ENCODE measurements around the gene RCAN2.
"Not testable (repeated sequence)": the region's sequence is repeated elsewhere in the genome, so short reads cannot be mapped to it uniquely, and the experiment has no call there.

RCAN2 gene

DNA sequence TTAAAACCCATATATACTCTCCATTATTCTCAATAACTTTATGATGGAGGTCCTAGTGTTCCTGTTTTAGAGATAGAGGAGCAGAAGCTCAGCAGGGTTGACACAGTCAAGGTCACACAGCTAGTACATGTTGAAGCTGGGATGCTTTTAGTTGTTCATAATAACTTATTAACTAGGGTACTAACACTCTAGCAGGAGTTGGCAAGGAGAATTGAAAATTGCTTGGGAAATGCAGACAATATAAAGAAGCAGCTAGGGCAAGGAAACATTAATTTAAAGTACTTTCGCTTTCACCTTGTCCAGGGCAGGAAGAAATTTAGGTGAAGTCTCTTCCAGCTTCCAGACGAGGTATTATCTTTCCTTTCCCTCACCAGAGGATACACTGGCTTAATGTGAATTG lies 133.7 kb downstream of the RCAN2 start:
- TF ChIP-seq TAF1 (IDR thresholded peaks at IDR 0.05; ENCODE audit: low read depth, low read length) (no peak), POU2F2 (IDR thresholded peaks at IDR 0.05; ENCODE audit: low read depth, low read length) (no peak)
- DNase-seq (ENCODE audit: insufficient read length, low spot score) (no peak), FAIRE-seq (no peak)

DNA sequence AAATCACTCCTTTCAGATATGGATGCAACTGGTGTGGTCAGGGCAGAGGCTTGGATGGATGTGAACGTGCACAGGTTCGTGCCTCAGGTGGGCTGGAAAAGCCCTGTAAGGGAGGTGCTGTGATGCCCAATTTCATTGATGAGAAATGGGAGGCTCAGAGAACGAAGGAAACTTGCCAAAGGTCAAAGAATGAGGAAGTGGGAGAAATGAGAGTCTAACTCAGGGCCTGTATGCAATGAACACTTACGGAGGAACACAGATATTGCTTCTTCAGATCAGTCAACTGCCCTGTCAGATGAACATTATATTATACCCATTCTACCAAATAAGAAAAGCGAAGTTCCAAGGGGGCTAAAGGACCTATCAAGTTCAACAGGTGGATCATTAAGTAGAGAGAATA lies 134.7 kb downstream of the RCAN2 start:
- TF ChIP-seq SPI1 (IDR thresholded peaks at IDR 0.05; ENCODE audit: low read depth, low read length) (peak; percentile 80), POLR2A (IDR thresholded peaks at IDR 0.05; ENCODE audit: low read depth, low read length) (no peak), POU2F2 (IDR thresholded peaks at IDR 0.05; ENCODE audit: low read depth, low read length) (no peak), PAX5 (IDR thresholded peaks at IDR 0.05; ENCODE audit: insufficient read depth, low read length, severe bottlenecking) (no peak)
- FAIRE-seq: no peak
- DNase-seq (ENCODE audit: insufficient read length, low spot score): no peak

GRCh38 chr6:46353528-46353927 lies 137.7 kb downstream of the RCAN2 start:
- TF ChIP-seq POLR2AphosphoS5 (IDR thresholded peaks at IDR 0.05; ENCODE audit: low read depth, low read length) (no peak), POU2F2 (IDR thresholded peaks at IDR 0.05; ENCODE audit: low read depth, low read length) (no peak)
- FAIRE-seq: no peak
- no peak for DNase-seq (ENCODE audit: insufficient read length, low spot score)

DNA sequence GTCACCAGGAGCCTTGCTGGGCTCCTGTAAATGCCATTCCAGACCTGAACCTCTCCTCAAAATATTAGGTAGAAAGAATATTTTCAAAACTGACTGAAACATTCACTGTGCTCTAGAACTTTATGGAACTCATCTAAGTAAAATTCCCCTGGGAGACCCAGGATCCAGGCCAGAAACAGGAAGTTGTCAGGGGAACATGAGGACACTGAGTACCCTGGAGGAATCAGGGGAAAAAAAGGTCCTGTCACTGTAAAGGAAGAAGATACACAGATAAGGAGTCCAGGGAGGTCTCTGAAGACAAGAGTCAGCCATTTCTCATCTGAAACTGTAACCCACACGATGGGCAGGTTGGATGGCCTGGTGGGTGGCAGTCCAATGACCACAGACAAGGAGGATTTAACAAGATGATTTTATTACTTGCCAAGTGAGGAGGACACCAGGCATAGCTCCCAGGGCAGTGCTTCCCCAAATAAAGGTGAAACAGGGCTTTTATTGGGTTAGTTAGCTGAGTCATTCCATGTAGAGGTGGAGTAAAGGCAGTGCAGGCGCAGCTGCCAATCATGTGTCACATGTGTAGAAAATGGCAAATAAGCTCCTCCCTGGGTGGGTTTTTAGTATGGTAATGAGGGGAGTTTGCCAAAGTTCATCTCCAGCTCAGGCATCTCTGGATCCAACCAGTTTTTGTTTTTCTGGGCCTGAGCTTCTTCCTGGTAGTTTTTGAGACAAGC lies 138.5 kb downstream of the RCAN2 start:
- DNase-seq (ENCODE audit: insufficient read length, low spot score) (no peak), FAIRE-seq (no peak)
- TF ChIP-seq PAX5 (IDR thresholded peaks at IDR 0.05; ENCODE audit: insufficient read depth, low read length, severe bottlenecking): no peak
- no peak for TF ChIP-seq SPI1 (IDR thresholded peaks at IDR 0.05; ENCODE audit: low read depth, low read length)
- TF ChIP-seq POLR2AphosphoS5 (IDR thresholded peaks at IDR 0.05; ENCODE audit: low read depth, low read length): no peak

GRCh38 chr6:46350714-46351113 lies 140.5 kb downstream of the RCAN2 start:
- no peak for DNase-seq (ENCODE audit: insufficient read length, low spot score)
- TF ChIP-seq POU2F2 (IDR thresholded peaks at IDR 0.05; ENCODE audit: low read depth, low read length): no peak
- TF ChIP-seq TAF1 (IDR thresholded peaks at IDR 0.05; ENCODE audit: low read depth, low read length): no peak
- no peak for TF ChIP-seq PAX5 (IDR thresholded peaks at IDR 0.05; ENCODE audit: insufficient read depth, low read length, severe bottlenecking)
- no peak for FAIRE-seq

DNA sequence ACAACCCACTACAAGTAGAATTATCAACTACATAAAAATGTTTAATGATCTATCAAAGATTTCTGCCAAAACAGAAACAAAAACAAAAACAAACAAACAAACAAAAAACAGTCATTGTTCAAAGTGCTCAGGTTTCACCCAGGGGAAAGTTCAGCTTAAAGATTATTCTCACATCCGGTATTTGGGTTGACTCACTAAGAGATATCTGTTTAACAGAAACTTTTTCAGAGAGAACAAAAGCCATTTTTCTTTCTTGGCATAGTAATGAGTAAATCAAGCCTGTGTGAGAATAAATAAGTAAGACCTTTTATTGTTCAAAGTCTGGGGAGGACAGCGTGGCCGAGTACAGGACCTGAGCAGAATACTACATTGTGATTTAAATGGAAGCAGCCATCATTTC lies 143.6 kb downstream of the RCAN2 start:
- peak; percentile 27; the same call in 1 of the 2 replicates for TF ChIP-seq SPI1 (IDR thresholded peaks at IDR 0.05; ENCODE audit: low read depth, low read length)
- TF ChIP-seq POU2F2 (IDR thresholded peaks at IDR 0.05; ENCODE audit: low read depth, low read length): no peak
- no peak for TF ChIP-seq PAX5 (IDR thresholded peaks at IDR 0.05; ENCODE audit: insufficient read depth, low read length, severe bottlenecking)
- TF ChIP-seq POLR2AphosphoS5 (IDR thresholded peaks at IDR 0.05; ENCODE audit: low read depth, low read length): no peak
- no peak for FAIRE-seq
- DNase-seq (ENCODE audit: insufficient read length, low spot score): no peak

GRCh38 chr6:46340246-46340645 lies 151.0 kb downstream of the RCAN2 start:
- TF ChIP-seq SPI1 (IDR thresholded peaks at IDR 0.05; ENCODE audit: low read depth, low read length): no peak
- TF ChIP-seq POLR2AphosphoS5 (IDR thresholded peaks at IDR 0.05; ENCODE audit: low read depth, low read length): no peak
- no peak for TF ChIP-seq POU2F2 (IDR thresholded peaks at IDR 0.05; ENCODE audit: low read depth, low read length)
- TF ChIP-seq PAX5 (IDR thresholded peaks at IDR 0.05; ENCODE audit: insufficient read depth, low read length, severe bottlenecking): no peak
- TF ChIP-seq POLR2A (IDR thresholded peaks at IDR 0.05; ENCODE audit: low read depth, low read length): no peak
- TF ChIP-seq TAF1 (IDR thresholded peaks at IDR 0.05; ENCODE audit: low read depth, low read length): no peak
- FAIRE-seq (no peak), DNase-seq (ENCODE audit: insufficient read length, low spot score) (no peak)

- FAIRE-seq (no peak), DNase-seq (ENCODE audit: insufficient read length, low spot score) (no peak)
- TF ChIP-seq PAX5 (IDR thresholded peaks at IDR 0.05; ENCODE audit: insufficient read depth, low read length, severe bottlenecking): no peak
- TF ChIP-seq POLR2A (IDR thresholded peaks at IDR 0.05; ENCODE audit: low read depth, low read length): no peak
- no peak for TF ChIP-seq POLR2AphosphoS5 (IDR thresholded peaks at IDR 0.05; ENCODE audit: low read depth, low read length)
- TF ChIP-seq TAF1 (IDR thresholded peaks at IDR 0.05; ENCODE audit: low read depth, low read length): no peak
- no peak for TF ChIP-seq SPI1 (IDR thresholded peaks at IDR 0.05; ENCODE audit: low read depth, low read length)
- TF ChIP-seq POU2F2 (IDR thresholded peaks at IDR 0.05; ENCODE audit: low read depth, low read length): no peak
Observed at GRCh38 chr6:46338131-46338530, 153.1 kb downstream of the RCAN2 start.

DNA sequence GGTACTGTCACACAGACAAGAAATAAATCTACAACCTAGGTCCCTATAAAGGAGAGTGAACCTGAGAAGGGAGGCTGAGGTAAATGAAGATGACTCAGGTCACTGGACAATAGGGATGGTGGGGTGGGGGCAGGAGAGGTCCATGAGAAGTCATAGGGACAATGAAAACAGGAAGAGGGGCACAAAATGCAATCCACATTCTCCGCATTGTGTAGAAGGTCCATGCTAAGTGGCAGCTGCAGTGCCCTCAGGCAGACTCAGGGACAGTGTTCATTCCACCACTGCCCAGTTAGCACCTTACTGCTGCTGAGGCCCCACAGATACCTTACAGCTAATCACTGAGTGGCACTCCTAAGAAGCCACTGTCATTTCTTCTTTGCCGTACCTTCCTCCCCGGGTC lies 156.8 kb downstream of the RCAN2 start:
- no peak for FAIRE-seq
- no peak for TF ChIP-seq SPI1 (IDR thresholded peaks at IDR 0.05; ENCODE audit: low read depth, low read length)
- TF ChIP-seq POU2F2 (IDR thresholded peaks at IDR 0.05; ENCODE audit: low read depth, low read length): no peak
- no peak for TF ChIP-seq PAX5 (IDR thresholded peaks at IDR 0.05; ENCODE audit: insufficient read depth, low read length, severe bottlenecking)
- no peak for TF ChIP-seq POLR2AphosphoS5 (IDR thresholded peaks at IDR 0.05; ENCODE audit: low read depth, low read length)
- no peak for TF ChIP-seq TAF1 (IDR thresholded peaks at IDR 0.05; ENCODE audit: low read depth, low read length)
- TF ChIP-seq POLR2A (IDR thresholded peaks at IDR 0.05; ENCODE audit: low read depth, low read length): no peak
- DNase-seq (ENCODE audit: insufficient read length, low spot score): no peak

DNA sequence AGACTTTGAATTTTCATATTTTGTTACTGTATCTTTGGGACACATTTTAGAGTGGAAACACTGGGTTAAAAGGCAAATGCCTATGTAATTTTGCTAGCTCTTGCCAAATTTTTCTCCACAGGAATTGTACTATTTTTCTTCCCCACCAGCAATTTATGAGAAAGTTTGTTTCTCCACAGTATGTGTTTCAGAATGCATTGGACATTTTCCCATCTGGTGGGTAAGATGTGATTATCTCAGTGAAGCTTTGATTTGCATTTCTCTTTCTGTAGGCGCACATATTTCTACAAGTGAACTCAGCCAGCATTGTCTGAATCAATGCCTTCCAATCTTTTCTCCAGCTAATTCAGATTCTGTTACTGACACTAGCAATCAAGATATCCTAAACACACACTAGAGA lies 157.8 kb downstream of the RCAN2 start:
- DNase-seq (ENCODE audit: insufficient read length, low spot score) (no peak), FAIRE-seq (no peak)
- TF ChIP-seq POU2F2 (IDR thresholded peaks at IDR 0.05; ENCODE audit: low read depth, low read length) (no peak), PAX5 (IDR thresholded peaks at IDR 0.05; ENCODE audit: insufficient read depth, low read length, severe bottlenecking) (no peak), POLR2A (IDR thresholded peaks at IDR 0.05; ENCODE audit: low read depth, low read length) (no peak), SPI1 (IDR thresholded peaks at IDR 0.05; ENCODE audit: low read depth, low read length) (no peak), POLR2AphosphoS5 (IDR thresholded peaks at IDR 0.05; ENCODE audit: low read depth, low read length) (no peak), TAF1 (IDR thresholded peaks at IDR 0.05; ENCODE audit: low read depth, low read length) (no peak)

- DNase-seq (ENCODE audit: insufficient read length, low spot score); FAIRE-seq: not testable (repeated sequence)
Observed at GRCh38 chr6:46332448-46332847, 158.8 kb downstream of the RCAN2 start.

All from GM12891 (cell line).